Renal cortical epithelial cell (primary cell): ENCODE measurements around the gene SP8. TPM values are rescaled to one million over a fixed set of nuclear protein-coding genes. Genes with fewer than 3 reads are reported as not detected.
A peak's percentile ranks its signal among the peaks of the same experiment; 100 is the strongest.

Source experiments
- DNase-seq: peaks from one replicate; pipeline ENCODE4 v3.0.0-alpha.2; 2011; ENCODE audit warnings: low read depth
- total RNA-seq: library from RNA; depleted of rRNA; stranded (reverse); fragments of >200 nt; gene quantifications from 2 replicates; pipeline ENCODE4 v1.2.3, GENCODE V29; 2014

The SP8 gene
- total RNA-seq, 1 donor from 2014 or later: not detected

DNA sequence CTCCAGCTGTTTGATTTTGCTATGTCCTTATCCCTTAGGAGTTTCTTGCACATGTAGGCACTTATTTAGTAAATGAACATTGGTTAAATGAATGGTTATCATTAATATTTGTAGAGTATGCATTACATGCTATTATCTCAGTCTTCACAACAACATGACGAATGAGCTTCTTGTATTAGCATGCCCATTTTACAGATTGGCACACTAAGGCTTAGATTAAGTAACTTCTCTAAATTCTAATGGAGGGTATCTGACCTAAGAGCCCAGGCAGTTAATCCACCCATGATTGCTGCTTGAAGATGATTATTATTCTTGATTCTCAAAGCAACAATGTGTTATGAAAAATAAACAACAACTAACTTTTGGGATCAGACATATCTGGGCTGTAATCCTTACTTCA lies 32.7 kb downstream of the SP8 start:
- no peak for DNase-seq

DNA sequence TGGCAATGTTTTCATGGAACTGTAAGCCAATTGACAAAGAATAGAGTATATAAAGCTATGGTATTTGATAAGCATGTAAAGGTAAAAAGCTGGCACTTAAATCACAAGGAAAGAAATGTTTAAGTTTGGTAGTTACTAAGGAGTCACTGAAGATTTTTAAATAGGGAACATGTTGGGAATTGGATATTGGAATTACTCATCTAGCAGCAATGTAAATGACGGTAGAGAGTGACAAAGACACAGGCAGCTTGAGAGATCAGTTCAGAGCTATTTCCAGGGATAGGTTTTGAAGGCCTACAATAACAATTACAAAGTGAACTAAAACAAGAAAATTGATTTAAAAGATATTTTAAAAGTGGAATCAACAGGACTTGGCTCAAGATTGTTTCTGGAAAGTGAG lies 36.8 kb downstream of the SP8 start:
- DNase-seq: no peak

DNA sequence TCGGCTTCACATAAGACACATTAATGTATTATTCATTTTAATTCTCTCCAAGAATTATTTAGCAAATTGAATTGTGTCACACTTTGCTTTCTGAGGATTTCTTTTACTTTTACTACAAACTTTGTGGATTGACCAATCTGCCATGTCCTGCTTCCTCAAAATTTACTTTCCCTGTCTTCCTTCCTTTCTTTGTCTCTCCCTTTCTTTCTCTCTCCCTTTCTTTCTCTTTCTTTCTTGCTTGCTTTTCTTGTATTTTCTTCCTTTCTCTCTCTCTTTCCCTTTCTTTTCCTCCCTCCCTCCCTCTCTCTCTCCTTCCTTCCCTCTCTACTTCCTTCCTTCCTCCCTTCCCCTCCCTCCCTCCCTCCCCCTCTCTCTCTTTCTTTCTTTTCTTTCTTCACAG lies 37.8 kb downstream of the SP8 start:
- DNase-seq: no peak

DNA sequence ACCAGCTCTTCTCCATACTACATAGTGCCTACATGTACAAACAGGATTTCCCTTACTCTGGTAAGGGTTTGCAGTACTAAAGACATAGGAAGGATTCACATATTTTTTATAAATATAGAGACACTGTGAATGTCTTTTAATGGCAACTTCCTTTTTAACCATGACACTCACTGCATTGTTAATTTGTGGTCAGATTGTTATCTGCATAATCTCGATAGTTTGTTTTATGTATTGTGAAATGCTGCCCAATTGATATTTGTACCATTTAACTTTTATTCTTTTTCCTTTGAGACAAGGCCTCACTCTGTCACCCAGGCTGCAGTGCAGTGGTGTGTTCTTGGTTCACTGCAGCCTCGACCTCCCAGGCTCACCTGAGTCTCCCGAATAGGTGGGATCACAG lies 39.7 kb downstream of the SP8 start:
- no peak for DNase-seq

DNA sequence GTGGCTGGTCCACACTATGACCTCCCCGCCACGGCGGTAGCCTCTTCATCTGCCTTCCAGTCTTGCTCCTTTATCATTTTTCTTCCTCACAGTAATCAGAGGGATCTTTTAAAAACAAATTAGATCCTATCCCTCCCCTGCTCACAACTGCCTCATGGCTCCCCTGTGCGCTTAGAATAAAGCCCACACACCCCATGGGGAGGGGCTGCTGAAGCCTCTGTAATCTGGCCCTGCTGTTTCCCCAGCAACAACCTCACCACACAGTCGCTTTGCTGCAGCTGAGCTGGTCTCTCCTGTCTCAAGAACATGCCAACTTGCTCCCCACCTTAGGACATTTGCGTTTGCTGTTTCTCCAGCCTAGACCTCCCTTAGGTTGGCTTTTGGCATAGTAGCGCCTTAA lies 41.0 kb downstream of the SP8 start:
- no peak for DNase-seq

DNA sequence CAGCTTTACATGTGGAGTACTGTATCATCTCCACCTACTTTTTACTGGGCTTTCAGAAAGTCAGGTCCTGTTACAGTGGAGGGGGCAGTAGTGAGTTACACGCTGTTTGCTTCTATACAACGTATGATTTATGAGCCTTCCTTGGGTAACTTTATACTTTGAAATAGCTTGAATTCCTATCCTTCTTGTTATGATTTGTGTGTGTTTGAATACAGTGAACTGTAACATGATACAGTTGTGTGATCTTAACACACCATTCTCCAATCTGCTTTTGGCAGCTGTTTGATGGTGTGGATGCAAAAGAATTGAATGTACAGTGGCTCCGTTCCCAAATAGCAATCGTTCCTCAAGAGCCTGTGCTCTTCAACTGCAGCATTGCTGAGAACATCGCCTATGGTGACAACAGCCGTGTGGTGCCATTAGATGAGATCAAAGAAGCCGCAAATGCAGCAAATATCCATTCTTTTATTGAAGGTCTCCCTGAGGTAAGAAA lies 41.7 kb downstream of the SP8 start:
- peak; percentile 7 for DNase-seq

DNA sequence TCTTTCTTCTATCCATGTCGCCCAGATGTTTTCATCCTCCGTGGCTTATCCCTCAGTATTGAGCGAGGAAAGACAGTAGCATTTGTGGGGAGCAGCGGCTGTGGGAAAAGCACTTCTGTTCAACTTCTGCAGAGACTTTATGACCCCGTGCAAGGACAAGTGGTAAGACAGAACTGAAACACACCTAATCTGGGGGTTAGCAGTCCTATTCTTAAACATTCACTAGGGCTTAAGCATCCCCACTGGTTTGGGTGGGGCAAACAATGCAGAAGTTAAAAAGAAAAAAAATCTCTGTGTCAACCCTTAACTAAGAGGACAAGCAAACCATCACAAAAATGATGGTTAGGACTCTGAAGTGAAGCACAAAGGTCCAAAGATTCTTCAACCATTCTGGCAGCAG lies 43.8 kb downstream of the SP8 start:
- no peak for DNase-seq

DNA sequence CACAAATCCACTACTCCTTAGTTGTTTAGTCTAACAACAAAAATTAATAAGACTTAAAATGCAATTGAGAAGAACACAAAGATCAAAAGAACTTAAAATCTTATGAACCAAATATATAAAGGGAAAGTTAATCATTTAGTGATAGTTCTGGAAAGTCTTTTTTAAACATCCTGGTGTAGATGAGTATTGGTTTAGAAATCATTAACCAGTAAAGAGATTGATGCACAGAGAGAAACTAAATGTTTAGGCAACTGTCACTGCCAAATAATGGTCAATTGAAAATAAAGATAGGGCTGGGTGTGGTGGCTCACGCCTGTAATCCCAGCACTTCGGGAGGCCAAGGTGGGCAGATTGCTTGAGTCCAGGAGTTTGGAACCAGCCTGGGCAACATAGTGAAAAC lies 44.9 kb downstream of the SP8 start:
- DNase-seq: no peak

DNA sequence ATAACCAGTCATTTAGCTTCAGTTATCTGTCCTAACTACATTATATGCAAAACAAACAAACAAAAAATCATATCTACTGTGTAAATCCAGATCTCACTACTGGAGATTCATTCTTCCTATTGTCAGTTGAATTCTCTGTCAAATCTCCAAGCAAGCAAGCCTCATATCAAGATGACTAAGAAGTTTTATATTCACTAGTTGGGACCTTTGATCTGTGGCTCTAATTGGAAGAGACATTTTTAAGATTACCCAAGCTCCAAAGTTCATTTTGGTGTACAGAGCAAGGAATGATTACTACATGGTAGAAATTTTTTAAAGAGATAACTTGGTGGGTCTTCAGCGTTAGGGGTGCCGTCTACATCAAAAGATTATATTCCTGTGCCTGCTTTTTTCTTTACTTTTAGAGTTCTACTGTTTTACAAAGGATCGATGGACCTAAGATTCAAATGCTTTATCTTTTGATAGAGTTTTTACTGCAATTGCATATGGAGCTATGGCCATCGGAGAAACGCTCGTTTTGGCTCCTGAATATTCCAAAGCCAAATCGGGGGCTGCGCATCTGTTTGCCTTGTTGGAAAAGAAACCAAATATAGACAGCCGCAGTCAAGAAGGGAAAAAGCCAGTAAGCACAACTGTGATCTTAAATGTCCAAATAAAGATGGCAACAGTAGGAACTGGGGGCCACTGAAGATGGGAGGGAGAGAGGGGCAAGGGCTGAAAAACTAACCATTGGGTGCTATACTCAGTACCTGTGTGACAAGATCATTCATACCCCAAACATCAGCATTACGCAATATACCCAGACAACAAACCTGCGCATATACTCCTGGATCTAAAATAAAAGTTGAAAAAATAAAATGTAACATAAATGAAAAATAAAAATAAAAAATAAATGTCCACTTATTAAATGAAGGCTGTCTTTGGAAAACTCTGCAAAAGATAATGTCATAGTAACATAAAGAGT lies 47.9 kb downstream of the SP8 start:
- peak; percentile 4 for DNase-seq

DNA sequence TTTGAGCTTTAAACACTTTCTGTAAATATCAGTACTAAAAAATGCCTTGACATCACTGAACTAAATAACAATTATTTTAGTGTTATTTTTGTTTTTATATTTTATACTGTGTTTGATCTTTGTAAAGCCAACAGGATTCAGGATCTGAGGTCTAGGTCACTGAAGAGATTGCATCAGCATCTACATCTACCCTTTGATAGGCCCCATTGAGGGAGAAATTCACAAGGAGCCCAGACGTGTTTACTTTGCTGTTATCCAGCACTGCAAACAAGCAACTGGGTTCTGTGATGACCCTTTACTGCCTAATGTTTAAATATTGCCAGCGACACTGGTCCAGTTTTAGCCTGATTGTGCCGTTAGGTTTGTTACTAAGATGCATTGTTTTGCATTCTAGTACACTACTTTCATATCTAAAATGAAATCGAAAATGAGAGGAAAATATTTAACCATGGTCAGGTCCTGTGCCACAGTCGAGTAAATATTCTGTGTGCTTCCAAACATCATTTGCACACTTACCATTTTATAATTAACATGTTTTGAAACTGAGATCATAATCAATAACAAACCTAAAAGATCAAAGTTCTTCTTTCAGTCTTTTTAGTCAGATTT lies 48.7 kb downstream of the SP8 start:
- DNase-seq: no peak

DNA sequence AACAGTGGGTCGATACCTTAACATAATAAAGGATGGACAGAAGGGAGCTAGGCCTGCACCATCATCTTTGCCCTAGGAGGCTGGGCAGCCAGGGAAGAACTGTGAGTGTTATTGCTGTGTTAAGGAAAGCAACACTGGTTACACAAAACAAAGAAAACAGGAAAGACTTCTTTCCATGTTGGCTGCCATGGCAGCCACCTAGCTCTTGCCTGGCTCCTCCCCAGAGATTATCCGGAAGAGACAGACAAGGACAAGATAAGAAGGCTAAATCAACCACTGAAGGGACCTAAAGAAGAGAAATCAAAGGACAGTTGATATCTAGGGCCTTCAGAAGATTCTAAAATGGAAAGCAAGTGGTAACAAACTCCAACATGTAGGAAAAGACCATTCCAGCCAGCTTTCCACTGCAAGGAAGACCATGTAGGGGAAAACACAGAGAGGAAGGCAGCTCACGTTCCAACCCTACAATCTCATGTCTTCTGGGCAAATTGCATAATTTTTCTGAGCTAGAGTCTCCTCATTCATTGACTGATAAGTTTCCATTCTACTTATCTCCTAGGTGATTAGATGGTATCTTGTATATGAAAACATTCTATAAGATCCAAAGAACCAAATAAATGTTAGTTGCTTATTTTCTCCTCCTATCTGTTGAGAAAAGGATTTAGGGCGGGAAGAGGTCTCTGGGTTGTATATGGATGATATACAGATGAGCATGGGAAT lies 51.2 kb downstream of the SP8 start:
- no peak for DNase-seq

Other genes starting within 250 kb of the SP8 start
- gene ABCB5, start 171.2 kb downstream of the SP8 start, total RNA-seq: 0.10 TPM in 1 of 2 replicates, not detected in the other